Measurements from ENCODE around the gene CELF2.

The CELF2 gene

GRCh38 chr10:11158080-11158479 is 140.4 kb downstream of the CELF2 start:
- no peak for DNase-seq

DNA sequence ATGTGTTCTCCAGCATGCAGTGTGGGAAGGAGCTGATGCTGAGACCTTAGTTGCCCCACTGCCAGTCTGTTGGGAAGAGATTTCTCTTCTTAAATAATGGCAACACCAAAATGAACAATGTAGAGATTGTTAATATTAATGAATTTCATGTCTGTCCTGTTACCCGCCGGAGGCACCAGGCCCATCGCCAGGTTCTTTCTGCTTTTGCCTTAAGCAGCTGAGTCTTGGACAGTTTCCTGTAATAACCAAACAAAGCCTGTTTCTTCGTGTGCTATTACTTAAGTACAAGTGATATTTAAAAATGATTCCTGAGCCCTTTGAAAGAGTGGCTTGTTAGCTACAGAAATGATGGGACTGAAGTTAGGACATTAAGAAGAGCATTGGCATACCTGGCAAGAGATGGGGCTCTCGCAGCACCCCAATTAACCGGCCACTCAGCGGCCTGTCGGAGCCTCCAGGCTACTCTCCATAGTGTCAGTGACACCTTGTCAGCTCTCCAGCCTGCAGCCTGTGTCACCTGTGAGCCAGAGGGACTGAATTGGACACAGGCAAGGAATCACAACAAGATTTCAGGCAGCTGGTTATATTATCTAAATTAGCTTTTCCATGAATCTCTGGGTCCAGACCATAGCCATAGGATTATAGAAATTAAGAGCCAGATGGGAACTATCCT is 142.0 kb downstream of the CELF2 start:
- DNase-seq = no peak

GRCh38 chr10:11161096-11161495 is 143.4 kb downstream of the CELF2 start:
- DNase-seq = no peak

GRCh38 chr10:11161910-11162309 is 144.2 kb downstream of the CELF2 start:
- DNase-seq = no peak

DNA sequence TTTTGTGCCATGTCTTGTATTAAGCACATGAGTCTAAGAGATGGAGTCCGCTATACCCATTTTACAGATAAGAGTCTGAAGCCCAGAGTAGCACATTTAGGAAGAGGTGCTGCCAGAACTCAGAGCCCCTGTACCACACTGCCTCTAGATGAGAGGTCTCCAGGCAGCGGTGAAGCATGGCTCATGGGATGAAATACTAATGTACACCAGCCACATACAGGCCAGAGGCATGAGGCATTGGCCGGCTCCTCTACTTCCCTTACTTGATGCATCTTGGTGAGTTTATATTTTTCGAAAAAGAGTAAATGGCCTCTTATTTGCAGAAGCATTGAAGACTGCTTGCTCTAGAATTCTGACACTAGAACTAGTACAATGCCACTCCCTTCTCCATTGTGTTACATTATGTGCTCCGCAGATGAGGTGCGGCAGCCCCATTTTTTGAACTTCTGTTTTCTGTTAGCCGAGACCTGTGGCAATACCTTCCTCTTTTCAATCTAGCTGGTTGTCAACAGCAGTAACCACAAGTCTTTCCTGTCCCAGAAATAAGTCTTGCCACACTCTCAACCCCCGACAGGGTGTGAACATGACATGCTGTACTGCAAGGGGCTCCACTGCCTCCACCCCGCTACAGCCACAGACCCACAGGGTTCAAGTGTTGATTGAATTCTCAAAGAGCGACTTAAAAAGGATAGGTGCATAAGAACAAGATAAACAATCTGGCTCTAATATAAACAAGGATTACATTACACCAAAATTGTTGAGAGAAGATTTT is 145.3 kb downstream of the CELF2 start:
- DNase-seq = peak; percentile 56

GRCh38 chr10:11163780-11164550 is 146.3 kb downstream of the CELF2 start:
- DNase-seq = no peak

- no peak for DNase-seq
Measured at GRCh38 chr10:11164551-11164802, 146.8 kb downstream of the CELF2 start.

GRCh38 chr10:11164803-11165590 is 147.3 kb downstream of the CELF2 start:
- DNase-seq = peak; percentile 73

DNA sequence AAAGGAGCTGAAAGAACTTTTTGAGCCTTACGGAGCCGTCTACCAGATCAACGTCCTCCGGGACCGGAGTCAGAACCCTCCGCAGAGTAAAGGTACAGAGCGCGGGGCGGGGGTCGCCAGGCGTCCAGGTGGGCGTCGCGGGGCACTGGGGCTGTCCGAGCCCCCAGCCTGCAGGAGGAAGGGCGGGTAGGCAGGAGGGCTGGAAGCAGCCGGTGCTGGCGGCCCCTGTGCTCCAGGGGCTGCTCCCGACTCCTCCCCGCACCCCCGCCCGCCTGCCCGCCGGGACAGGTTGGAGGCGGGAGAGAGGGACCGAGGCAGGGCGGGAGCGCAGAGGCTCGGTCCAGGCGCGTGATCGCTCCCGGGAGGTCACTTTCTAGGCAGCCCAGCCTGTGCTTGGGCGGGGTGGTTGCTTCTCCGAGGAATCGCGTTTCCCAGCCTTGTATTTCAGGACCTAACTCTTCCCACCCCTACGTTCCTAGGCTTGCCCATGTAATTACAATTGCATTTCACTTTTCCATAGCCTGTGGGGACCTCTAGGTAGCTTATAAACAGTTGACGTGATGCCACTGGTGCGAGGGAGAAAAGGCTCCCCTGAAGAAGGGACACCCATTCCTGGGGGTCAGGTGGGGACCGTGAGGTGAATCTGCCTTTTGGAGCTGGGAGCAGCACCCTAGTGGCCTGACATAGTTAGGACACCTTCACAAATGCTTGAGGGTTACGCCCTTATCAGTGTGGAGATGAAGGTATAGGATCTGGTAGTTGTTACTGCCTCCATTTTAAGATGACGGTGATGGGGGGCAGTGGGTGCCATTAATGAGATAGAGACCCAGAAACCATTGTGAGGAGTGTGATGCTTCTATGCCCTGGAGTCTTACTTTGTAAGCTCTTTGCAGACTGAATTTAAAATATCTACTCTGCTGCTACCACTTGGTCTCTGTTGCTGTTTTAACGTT is 148.2 kb downstream of the CELF2 start:
- peak; percentile 71 for DNase-seq

DNA sequence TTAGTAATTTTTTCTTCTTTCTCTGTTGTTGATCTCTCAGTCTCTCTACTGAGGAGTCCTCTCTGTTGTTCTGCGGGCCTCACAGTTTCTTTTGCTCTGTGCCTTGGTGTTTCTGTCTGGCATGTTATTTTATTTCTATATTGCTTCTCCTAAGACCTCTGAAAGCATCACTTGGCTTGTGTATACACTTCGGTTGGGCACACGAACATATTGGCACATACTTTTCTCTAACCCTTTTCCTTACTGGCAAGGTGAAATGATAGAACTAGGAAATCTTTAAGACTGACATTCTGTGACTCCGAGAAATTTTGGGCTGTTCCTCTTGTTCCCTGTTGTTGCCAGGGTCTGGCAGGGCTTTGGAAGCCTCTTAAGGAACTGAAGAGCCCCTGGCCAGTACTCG is 148.9 kb downstream of the CELF2 start:
- no peak for DNase-seq

DNA sequence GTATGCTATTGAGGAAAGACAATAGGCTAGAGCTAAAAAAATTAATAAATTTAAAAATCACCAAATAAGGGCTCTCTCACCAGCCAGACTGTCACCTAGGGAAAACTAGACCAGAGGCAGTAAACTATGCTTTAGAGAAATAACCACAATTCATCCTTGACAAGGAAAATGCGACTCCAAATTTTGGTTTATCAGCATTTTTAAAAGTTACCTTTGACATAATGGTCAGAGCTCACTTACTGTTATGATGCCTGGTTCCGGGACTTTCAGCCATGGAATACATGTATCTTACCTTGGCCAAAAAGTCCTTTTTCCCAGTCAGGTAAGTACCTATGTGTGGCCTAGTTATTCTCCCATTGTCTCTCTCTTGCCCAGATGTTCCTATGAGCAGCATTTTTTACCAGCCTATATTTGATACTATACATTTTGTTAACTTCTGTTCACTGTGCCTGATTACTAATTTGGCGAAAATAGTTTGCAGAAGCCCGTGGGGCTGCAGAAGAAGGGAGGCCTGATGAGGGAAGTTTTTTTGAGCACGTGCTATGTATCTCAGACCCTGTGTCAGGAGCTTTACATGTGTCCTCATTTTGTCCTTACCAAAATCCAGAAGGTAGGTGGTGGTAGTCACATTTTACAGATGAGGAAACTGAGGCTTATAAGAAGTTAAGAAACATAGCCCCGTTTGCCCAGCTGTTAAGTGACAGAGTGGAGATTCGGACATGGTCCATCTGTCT is 149.7 kb downstream of the CELF2 start:
- DNase-seq = no peak

DNA sequence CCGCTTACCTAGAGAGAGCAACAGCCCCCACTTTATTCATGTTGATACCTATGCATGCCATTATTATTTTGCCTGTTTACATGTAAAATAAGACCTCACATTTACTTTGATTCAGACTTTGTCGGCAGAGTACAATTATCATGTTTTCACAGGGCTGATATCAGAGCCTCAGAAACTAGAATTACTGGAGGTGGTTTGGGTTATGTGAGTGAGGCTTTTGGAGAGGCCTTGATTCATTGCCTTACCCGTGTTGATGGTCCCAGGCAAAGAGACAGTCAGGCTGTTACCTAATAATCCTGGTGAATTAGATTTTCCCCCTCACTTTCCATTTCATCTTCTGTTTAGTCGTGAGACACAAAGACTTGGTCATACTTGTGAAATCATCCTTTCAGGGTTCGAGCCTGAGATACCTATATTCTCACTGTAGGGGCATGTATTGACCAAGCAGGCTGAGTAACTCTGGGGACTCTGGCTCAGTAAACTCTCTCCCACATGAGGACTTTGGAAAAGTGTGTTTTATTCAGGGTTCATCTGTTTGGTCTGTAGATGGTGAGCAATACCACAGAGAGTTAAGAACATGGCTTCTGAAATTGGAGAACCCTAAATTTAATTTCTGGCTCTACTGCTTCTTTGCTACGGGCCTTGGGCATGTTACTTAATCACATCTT is 150.9 kb downstream of the CELF2 start:
- DNase-seq = no peak

DNA sequence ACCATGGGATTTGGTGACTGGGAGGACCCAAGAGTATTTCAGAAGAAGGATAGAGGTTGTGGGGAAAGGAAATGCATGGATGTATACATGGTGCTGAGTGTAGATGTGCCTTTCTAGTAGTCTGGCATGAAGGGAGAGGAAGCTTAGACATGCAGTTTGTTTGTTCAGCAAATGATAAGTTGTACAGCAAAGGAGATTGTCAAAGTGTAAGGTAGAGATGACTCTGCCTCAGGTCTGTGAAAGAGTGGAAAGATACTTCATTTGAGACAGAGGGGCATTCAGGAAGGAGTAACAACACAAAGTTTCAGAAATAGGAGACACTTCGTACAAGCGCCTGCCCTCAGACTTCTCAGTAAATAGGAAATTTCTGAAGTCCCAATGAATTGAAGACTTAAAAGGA is 152.3 kb downstream of the CELF2 start:
- DNase-seq = no peak

DNA sequence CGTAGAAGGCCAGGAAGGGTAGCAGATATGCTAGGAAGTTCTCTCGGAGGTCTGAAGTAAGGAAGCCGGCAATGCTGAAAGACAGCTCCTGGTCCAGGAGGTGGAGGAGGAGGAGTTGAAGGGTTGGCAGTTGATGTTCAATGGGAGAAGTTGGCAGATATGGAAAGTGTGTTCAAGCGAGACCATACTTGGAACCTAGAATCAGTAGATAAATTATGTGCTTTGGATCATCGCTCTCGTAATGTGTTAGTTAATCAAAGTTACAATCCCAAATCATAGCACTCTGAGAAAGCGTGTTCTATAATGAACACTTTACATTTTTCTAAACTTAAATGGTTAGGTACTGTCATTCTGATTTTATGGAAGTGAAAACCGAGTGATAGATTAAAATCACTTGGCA is 152.9 kb downstream of the CELF2 start:
- no peak for DNase-seq

- DNase-seq = no peak
Measured at GRCh38 chr10:11170993-11171851, 153.6 kb downstream of the CELF2 start.

DNA sequence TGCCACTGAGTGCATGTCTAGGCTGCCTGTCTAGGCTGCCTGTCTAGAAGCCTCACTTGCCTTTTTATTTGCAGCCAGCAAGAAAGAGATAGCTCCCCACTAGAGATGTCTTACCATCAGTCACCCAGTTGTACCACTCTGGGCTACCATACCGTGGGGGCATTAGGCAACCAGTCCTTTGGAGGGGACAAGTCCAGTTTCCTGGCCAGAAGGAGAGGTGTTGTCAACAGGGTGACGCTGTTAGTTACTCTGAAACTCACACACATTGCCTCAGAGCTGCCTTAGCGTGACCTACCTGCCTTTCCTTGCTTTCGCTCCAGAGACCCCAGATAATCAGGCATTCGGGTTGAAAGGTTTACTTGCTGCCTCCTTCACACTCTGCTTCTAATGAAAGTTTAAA is 155.4 kb downstream of the CELF2 start:
- DNase-seq = no peak

DNA sequence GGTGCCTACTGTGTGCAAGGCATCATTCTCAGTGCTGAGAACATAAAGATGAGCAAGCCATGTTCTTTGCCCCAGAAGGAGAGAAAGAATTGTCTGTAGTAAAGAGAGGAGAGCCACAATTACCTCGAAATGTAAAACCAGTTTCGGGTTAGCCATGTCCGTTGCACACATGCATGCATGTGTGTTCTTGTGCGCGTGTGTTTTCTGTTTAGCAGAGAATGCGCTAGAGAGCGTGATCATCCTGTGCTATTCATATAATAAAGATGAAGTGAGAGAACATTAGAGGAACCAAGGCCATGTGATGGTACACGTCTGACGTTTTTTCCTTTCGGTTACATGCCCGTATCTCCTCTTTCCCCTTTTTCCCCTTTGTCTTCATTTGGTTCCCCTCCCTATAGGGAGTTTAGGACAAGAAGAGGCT is 158.2 kb downstream of the CELF2 start:
- DNase-seq = no peak

- DNase-seq = no peak
Measured at GRCh38 chr10:11176746-11177145, 159.1 kb downstream of the CELF2 start.

GRCh38 chr10:11177381-11177780 is 159.7 kb downstream of the CELF2 start:
- DNase-seq = no peak

Data from activated naive CD4-positive, alpha-beta T cell treated with anti-CD3 and anti-CD28 coated beads, Interleukin-2, amount 50 U/mL, for 16 hours (primary cell).